ENCODE results near the gene DTWD1. TPM values are rescaled to one million over a fixed set of nuclear protein-coding genes. Genes with fewer than 3 reads are reported as not detected.
A peak's percentile ranks its signal among the peaks of the same experiment; 100 is the strongest.
"Not testable (repeated sequence)": the region's sequence is repeated elsewhere in the genome, so short reads cannot be mapped to it uniquely, and the experiment has no call there.

DTWD1 gene
- total RNA-seq, 1 experiment from 2014 or later = 10.9 TPM

- no TSS peak for BruUV-seq (replicated peaks)
- H3K4me2 ChIP-seq (ENCODE audit: low read length) = no peak overlapping the region
- H3K4me3 ChIP-seq (ENCODE audit: low read length) = no peak overlapping the region
- intact Hi-C loops (cut with micrococcal nuclease) = no loop called here
- H2AFZ ChIP-seq (ENCODE audit: low read length) = no peak overlapping the region
- peak; percentile 49 for DNase-seq
- ATAC-seq = peak; percentile 24; the same call in 1 of the 2 replicates
- no peaks in the 10 kb centered on the region for H3K79me2 ChIP-seq (ENCODE audit: low read length)
- no peaks in the 10 kb centered on the region for H3F3A ChIP-seq (ENCODE audit: low read length, unreplicated experiment)
- no peaks in the 10 kb centered on the region for H4K20me1 ChIP-seq (ENCODE audit: low read length)
- no peak for TF ChIP-seq CTCF (conservative IDR thresholded peaks at IDR 0.05; ENCODE audit: low read depth, low read length)
- TF ChIP-seq EZH2phosphoT487 (IDR thresholded peaks at IDR 0.05; ENCODE audit: borderline replicate concordance, low read length) = no peak
- TF ChIP-seq EZH2 (IDR thresholded peaks at IDR 0.05; ENCODE audit: low read length, unreplicated experiment) = no peak
- H3K36me3 ChIP-seq (ENCODE audit: low read depth, low read length) = no peaks in the 10 kb centered on the region
- POLR2A ChIA-PET (ENCODE audit: unreplicated experiment) = no interaction called here
- CTCF ChIA-PET = no interaction called here
- no peak overlapping the region for H3K9ac ChIP-seq (ENCODE audit: low read length)
- H3K4me1 ChIP-seq (ENCODE audit: insufficient read depth, low read length) = no peaks in the 10 kb centered on the region
- no peaks in the 10 kb centered on the region for H3K27me3 ChIP-seq (ENCODE audit: low read length)
- H3K9me3 ChIP-seq (ENCODE audit: low read length) = no peaks in the 10 kb centered on the region
- H3K27ac ChIP-seq (ENCODE audit: low read length) = no peak overlapping the region
- H3K9me2 ChIP-seq (replicated peaks; ENCODE audit: low read length) = no peaks in the 10 kb centered on the region
Observed at GRCh38 chr15:49697121-49697520, 76.3 kb downstream of the DTWD1 start.

GRCh38 chr15:49702982-49703381, 82.1 kb downstream of the DTWD1 start:
- H2AFZ ChIP-seq (ENCODE audit: low read length); H3K4me3 ChIP-seq (ENCODE audit: low read length); intact Hi-C loops (cut with micrococcal nuclease); H3K9me2 ChIP-seq (replicated peaks; ENCODE audit: low read length); H3K9ac ChIP-seq (ENCODE audit: low read length); ATAC-seq; H3K9me3 ChIP-seq (ENCODE audit: low read length); H4K20me1 ChIP-seq (ENCODE audit: low read length); H3K27ac ChIP-seq (ENCODE audit: low read length); H3K79me2 ChIP-seq (ENCODE audit: low read length); CTCF ChIA-PET; POLR2A ChIA-PET (ENCODE audit: unreplicated experiment); BruUV-seq (replicated peaks); H3K4me1 ChIP-seq (ENCODE audit: insufficient read depth, low read length); H3K36me3 ChIP-seq (ENCODE audit: low read depth, low read length); H3K4me2 ChIP-seq (ENCODE audit: low read length); H3K27me3 ChIP-seq (ENCODE audit: low read length); DNase-seq; H3F3A ChIP-seq (ENCODE audit: low read length, unreplicated experiment): not testable (repeated sequence)

Other genes starting within 250 kb of the DTWD1 start
- gene FGF7, start 197.8 kb upstream of the DTWD1 start, total RNA-seq (2014; rRNA removed) = not detected in 2 replicates
- 0.98 and 1.6 TPM in 2 replicates for gene FAM227B, start 230 bp upstream of the DTWD1 start, total RNA-seq (2014; rRNA removed)